ENCODE data around the gene SULT1C4.
"Not testable (repeated sequence)": the region's sequence is repeated elsewhere in the genome, so short reads cannot be mapped to it uniquely, and the experiment has no call there.

Gene SULT1C4

DNA sequence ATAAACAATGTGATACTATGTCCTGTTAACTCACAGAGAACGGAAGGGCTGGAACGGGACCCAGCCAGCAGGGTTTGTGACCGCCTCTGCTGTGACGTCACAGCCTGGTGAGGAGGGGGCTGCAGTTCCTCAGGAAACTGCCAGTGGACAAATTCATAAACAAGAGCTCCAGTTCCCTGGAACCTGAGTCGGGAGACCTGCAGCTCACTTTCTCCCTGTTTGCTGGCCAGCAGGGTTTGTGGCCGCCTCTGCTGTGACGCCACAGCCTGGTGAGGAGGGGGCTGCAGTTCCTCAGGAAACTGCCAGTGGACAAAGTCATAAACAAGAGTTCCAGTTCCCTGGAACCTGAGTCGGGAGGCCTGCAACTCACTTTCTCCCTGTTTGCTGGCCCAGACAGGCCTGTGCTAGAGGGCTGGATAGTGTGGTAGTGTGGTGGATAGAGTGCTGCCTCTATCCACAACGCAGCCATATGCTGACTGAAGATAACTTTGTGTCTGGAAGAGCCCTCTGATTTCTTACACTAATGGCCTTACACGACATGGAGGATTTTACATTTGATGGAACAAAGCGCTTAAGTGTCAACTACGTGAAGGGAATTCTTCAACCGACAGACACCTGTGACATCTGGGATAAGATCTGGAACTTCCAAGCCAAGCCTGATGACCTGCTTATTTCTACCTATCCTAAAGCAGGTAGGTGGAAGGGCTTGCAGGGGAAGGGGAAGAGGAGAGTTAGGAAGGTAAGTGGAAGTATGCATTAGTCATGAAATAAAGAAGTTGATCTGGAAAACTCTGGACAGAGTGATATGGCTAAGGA lies at the start of gene SULT1C4:
SULT1C4 (plus strand) TSS at position 140 of the 816 bp plus-strand sequence; CDS start at position 524, 384 bp downstream.
- DNase-seq (ENCODE audit: low spot score) = no peak

DNA sequence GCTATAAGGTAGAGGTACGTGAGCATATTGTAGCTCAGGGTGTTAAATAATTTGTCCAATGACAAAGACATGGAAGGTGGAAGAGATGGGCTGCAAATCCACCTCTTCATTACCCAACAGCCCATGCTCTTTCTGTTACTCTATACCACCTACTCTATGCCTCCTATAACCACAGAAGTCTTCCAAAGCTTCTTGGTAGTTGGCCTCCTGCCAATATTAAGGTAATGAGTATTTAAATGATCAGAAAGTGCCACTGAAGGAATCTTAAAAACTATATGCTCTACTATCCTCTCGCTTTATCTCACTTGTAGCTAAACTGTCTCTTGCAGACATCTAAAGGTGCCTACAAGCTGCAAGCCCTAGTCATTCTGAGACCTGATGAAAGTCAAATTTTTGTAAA lies 48.0 kb upstream of the SULT1C4 start:
- DNase-seq (ENCODE audit: low spot score) = no peak

DNA sequence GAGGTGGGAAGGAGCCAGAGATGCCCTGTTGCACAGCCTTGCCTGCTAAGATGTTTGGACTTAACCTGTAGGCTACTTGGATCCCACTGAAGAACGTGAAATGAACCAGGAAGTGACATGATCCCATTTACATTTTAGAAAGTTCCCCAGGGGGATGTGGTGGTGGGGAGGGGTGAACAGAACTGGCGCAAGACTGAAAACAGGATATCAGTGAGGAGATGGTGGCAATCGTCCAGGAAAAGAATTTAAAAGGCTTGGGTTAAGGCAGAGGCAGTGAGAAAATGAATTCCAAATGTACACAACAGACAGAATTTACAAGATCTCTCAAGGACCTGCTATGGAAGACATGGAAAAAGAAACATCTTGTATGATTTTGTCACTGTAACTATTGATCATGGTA lies 46.8 kb upstream of the SULT1C4 start:
- no peak for DNase-seq (ENCODE audit: low spot score)

DNA sequence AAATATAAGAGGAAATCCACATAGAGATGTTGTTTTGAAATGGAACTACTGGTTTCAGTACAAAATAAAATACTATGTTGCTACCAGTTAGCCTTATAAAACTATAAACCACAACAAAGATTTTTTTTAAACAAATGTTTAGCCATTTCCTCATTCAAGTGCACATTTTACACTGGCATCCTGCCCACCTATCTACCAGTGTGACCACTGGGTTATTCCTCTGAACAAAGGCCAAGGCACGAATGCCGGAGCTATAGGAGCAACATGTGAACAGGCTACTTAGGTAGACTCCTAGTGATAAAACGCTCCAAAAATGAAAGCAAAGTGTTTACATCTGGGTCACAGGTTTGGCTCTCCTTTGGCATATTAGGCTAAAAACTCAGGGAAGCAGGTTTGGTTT lies 31.8 kb upstream of the SULT1C4 start:
- no peak for DNase-seq (ENCODE audit: low spot score)

DNA sequence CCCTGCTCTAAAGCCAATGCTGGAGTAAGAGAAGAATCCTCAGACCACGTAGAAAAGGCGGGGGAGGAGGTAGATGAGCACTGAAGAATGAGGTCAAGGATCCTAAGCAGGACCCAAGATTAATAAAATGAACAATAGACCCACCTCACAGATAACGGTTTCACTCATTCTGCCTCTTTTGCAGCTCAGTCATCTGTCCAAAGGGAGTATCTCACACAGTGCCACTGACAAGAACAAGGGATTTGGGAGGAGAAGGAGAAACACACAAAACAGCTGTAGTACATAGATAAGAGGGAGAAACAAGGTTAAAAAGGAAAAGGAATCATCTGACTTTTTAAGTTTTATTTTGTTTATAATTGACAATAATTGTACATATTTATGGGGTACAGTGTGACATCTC lies 30.9 kb upstream of the SULT1C4 start:
- DNase-seq (ENCODE audit: low spot score) = no peak

DNA sequence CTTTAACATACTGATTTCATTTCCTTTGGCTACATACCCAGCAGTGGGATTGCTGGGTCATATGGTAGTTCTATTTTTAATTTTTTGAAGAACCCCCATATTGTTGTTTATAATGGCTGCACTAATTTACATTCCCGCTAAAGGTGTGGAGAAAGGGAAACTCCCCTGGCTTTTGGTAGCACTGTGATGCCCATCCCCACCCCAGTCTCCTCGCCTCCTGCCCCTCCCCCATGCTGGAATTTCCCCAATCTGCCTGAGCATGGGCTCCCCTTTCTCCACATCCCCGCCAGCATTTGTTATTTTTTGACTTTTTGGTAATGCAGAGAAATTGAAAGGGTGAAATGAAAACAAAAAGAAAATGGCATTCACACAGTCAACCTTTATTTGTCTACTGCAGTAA lies 30.0 kb upstream of the SULT1C4 start:
- DNase-seq (ENCODE audit: low spot score) = no peak

DNA sequence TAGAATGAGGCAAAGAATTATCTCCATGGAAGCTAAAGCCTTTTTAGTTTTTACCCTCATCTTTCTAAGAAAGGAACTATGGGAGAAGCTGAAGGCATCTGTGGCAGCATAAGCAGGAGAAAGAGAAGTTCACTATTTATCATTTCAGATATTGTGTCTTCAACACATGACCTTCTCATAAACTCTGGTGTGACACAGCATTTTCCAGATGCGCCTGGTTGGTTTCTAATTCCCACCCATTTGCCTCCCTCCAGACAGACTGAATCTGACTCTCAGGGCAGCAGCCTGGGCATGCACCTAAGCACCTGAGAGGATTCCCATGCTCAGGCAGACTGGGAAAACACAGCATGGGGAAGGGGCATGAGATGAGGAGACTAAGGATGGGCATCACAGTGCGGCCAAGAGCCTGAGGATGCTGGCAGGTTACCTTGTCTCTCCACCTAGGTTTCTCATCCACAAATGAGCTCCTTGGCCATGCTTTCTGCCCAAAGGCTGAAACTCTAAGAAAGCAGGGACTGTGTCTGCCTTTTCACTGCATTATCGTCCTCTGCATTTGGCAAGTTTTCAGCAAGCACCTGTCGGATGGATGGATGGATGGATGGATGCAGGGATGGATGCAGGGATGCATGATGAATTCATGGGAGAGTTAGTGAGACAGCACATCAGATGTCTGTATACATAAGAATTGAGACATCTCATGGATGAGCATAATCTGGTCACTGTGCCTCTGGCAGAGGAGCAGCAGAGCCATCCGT lies 28.8 kb upstream of the SULT1C4 start:
- no peak for DNase-seq (ENCODE audit: low spot score)

DNA sequence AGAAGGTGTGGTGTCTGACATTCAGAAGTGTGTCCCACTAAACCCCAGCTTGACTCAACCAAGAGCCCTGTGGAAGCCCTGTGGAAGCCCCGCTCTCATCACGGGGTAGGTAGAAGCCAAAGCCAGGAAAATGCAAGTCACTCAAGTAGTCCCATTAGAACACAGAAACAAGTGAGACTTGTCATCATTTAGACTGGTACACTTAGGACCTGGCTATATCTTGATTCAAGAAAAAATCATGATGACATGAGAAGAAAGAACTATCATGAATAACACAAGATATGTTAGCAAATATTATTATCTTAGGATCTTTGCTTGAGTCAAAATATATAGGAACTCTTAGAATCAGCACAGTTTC lies 28.2 kb upstream of the SULT1C4 start:
- DNase-seq (ENCODE audit: low spot score) = no peak

DNA sequence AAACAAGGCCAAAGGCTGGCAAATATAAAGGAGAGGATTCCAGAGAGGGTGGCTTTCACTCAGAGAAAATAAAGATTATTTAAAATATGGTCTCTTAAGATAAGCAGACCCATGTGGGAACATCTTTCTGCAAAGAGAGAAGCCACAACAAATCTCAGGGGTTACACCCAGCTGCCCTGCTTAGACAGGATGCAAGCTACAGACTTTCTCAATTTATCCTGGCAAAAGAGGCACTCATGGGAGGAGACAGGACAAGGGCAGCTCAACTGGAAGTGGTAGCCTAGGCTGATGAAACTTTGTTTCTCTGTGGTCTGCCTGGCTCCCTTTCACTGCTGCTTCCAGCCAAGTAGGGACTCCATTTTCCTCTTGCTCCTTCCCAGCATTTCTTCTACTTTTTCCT lies 25.9 kb upstream of the SULT1C4 start:
- DNase-seq (ENCODE audit: low spot score) = no peak

DNA sequence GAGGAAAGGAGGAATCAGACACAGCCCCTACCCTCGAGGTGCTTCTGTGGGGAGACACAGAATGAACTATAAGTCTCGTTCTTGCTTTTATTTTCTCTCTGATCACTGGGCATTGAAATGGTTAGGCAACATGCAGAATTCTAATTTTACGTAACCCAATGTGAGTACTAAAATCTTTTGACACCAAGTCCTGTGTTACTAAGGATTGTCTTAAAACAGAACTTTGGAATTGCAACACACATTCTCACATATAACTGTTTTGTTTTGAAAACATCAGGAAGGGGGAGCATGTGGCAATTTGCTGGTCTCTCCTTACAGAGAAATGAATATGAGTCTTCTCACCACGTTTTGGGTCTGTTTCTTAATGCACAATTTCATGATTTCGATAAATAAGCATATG lies 23.6 kb upstream of the SULT1C4 start:
- no peak for DNase-seq (ENCODE audit: low spot score)

DNA sequence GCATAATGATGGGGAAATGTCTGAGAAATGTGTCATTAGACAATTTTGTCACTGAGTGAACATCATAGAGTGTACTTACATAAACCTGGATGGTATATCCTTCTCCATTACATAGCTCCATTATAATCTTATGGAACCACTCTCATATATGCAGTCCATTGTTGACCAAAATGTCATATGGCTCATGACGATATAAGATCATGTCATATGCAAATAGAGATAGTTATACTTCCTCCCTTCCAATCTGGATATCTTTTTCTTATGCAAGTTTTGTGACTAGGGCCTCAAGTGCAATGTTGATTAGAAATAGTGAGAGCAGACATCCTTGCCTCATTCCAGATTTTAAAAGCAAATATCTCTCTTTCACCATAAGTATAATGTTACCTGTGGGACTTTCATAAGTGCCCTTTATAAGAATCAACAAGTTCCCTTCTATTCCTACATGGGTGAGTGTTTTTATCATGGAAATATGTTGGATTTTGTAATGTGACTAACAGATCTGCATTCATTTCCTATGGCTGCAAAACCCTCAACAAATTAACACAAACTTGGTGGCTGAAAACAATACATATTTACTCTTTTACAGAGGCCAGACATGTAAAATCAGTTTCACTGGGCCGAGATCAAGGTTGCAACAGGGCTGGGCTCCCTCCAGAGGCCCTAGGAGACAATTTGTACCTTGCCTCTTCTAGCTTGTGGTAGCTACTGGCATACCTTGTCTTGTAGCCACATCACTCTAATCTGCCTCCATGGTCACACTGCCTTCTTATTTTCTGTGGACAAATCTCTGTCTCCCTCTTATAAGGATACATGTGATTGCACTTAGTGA lies 21.6 kb upstream of the SULT1C4 start:
- DNase-seq (ENCODE audit: low spot score) = no peak

DNA sequence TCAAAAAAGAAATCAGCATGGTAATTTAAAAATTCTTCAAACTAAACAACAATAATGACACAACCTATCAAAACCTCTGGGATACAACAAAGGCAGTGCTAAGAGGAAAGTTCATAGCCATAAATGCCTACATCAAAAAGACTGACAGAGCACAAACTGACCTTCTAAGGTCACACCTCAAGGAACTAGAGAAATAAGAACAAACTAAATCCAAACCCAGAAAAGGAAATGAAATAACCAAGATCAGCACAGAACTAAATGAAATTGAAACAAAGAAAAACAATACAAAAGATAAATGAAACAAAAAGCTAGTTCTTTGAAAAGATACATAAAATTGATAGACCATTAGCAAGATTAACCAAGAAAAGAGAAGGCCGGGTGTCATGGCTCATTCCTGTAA lies 18.4 kb upstream of the SULT1C4 start:
- DNase-seq (ENCODE audit: low spot score) = not testable (repeated sequence)

DNA sequence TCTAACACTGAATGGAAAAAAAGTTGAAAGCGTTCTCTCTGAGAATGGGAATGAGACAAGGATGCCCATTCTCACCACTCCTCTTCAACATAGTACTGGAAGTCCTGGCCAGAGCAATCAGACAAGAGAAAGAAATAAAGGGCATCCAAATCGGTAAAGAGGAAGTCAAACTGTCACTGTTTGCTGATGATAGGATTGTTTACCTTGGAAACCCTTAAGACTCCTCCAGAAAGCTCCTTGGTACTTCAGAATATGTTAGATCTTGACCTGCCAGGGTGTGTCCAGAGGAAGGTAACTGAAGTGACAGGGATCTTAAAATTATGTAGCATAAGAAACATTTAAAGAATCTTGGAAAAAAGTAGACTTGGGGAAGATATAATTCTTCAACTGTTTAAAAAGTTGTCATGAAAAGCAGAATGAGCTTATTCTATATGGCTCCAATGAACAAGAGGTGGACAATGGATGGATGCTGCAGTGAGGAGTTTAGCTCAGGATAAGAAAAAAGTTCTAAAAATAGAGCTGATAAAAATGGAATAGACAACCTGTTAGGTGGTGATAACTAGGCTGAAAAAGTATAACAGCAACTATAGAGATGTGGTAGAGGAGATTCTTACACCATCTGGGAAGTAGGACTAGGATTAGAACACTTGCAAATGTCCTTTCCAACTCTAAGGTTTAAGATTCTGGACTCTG lies 16.8 kb upstream of the SULT1C4 start:
- no peak for DNase-seq (ENCODE audit: low spot score)

DNA sequence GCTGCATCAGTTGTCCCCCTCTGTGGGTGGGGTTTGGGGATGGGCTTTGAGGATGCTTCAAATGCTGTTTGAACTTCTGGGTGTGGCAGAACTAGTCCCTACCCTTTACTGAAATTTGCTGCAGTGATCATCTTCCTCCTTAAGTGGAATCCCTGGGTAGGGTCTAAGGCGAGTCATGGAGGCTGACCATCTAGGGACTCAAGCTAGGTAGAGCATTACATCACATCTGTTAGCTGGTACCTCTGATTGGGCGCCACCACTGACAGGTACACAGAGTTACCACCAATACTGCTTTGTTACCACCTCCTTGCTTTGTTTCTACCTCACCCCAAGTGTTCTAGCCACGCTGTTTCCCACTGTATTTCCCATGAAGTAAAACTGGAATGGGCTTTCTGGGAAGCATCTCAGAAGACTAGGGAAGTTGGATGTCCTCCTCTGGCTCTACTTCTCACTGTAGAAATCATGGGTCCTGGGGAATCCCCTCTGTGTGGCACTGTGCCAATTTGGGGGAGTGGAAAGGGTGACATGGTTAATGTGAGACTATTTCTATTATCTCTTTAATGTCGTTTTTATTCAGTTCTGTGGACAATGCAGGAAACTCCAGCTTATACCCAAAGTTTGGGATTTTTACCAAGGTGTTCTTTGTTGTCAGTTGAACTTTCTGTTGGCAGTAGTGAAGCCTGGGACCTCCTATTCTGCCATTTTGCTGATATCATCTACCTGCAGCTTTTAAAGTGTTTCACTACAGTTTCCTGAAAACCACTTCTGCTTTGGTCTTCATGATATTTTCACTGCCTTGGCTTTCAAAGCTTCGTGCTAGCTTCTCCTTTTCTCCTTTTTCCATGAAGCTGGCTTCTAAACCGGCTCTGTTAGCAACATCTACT lies 14.5 kb upstream of the SULT1C4 start:
- DNase-seq (ENCODE audit: low spot score) = no peak

DNA sequence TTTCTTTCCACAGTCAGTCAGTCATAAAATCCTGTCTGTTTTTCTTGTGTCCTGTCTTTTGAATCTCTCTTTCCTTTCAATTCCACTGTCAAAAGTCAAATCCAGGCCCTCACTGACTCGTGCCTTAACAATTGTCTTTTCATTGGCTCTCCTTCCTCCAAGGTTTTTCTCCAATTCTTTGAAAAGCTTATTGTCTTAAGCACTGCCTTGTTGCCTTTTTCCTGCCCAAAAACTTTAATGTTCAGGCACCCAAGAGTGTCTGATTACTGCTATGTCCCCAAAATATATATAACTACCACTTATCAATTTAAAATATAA lies 13.9 kb upstream of the SULT1C4 start:
- DNase-seq (ENCODE audit: low spot score) = no peak

DNA sequence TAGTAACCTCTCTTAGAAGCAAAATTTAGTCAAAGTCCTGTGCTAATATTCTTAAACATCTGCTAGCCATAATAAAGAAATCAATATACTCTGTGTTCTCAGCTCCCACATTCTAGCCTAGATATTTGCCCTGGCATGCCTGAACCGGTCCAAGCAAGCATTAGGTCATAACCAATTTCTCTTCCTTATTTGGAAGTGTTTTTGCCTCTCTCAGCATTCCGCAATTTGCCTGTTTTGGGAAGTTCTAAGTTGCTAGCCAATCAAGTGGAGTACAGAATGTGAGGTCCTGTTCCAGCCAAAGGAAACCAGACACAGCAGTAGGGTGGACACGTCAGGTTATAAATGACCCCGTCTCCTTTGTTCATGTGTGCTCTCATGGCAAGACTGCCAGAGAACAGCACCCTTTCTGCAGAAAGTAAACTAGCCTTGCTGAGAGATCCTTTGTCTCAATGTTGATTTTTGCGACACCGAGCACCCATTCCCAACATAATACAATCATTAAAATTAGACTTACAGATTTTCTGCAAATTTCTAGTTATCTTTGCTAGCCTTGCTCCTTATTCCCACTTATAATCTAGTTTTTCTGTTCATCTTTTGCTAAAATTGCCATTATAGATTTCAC lies 13.0 kb upstream of the SULT1C4 start:
- DNase-seq (ENCODE audit: low spot score) = no peak

DNA sequence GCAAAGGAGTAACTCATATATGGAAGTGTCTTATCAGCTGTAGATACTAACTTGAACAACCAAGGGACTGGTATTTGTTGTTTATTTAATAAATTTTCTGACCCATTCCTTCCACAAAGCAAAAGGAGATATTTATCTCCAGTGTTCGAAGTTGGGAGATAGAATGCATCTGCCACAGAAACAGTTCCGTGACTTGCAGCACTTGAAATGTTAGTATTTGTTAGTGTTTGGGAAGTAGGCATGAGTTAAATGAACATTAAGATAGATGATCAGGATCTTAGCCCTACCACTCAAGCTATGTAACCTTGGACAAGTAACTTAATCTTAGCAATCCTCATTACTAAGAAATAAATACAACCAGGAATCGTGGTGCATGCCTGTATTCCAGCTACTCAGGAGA lies 12.1 kb upstream of the SULT1C4 start:
- DNase-seq (ENCODE audit: low spot score) = no peak

DNA sequence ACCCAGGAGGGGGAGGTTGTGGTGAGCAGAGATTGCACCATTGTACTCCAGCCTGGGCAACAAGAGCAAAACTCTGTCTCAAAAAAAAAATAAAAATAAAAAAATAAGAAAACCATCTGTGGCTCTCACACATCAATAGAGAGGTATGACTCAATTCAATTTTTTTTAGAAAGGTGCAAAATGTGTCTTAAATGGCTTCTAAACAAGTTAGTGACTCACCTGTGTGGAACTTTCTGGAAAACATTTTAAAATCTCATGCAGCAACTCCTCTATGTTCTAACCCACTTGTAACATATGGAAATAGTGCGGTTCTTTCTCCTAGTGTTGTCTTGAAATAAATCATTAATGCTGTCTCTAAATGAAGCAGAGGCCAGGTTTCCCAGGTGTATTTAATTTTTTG lies 10.7 kb upstream of the SULT1C4 start:
- DNase-seq (ENCODE audit: low spot score) = no peak

DNA sequence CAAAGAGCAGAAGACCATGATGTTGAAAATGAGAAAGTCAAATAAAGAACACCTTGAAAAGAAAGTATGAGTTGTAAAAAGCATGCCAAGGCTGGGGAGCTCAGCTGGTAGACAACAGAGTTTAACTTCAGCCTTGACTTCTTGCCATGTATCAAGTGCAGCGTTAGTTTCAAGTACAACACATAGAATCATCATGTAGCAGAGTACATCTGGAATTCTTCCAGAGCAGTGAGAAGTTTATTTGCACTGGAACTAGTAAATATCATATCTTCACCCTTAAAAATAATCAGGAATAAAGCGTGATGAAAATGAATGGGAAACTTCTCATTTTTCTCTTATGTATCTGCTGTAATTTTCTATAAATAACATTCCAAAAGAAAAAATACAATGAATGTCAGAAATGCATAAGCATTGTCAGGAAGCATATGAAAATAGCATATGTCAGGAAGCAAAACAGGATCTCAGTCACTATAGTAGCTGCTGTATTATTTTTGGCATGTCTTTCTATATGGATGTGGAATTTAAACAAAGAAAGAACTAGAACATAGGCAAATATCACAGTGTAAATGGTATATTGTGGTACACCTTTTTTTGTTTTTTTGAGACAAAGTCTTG lies 10.1 kb upstream of the SULT1C4 start:
- DNase-seq (ENCODE audit: low spot score) = no peak

DNA sequence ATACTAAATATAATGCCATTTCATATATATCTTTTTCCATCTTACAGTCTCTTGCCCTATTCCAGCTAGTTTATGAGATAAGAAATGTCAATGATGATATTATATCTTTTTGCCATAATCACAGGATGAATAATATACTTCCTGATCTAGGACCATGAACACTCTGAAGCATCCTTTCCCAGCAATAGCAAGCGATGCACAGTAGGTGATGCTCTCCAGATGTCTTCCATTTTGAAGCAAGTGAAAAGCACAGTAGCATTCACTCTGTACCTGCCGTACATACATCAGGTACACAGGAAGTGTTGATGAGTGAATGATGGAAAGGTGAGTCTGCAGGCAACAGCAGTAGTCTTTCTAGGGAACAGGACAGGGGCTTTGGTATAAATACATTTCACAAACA lies 8.6 kb upstream of the SULT1C4 start:
- no peak for DNase-seq (ENCODE audit: low spot score)
